GM19023 (cell line): ENCODE data around the gene AKR1C8.
"Not testable (repeated sequence)": the region's sequence is repeated elsewhere in the genome, so short reads cannot be mapped to it uniquely, and the experiment has no call there.

Source experiments
- ATAC-seq: cut with Tn5 transposase; IDR thresholded peaks from one replicate; pipeline ENCODE4 v1.9.1; 2021; ENCODE audit warnings: mild to moderate bottlenecking, moderate library complexity; ENCODE audit not compliant: unreplicated experiment

AKR1C8 gene

GRCh38 chr10:5184987-5185775 is at the start of gene AKR1C8:
Gene AKR1C8 (minus strand): TSS chr10:5185150. CDS start chr10:5185104, 46 bp downstream.
- ATAC-seq, result no peak

- no peak for ATAC-seq
These were observed 49.3 kb upstream of the AKR1C8 start for GRCh38 chr10:5234106-5234860.

GRCh38 chr10:5233324-5233723 is 48.4 kb upstream of the AKR1C8 start:
- no peak for ATAC-seq

- no peak for ATAC-seq
These were observed 44.1 kb upstream of the AKR1C8 start for GRCh38 chr10:5229019-5229418.

- ATAC-seq, result not testable (repeated sequence)
These were observed 38.0 kb upstream of the AKR1C8 start for GRCh38 chr10:5222942-5223341.

GRCh38 chr10:5219262-5219661 is 34.3 kb upstream of the AKR1C8 start:
- ATAC-seq, result no peak

- no peak for ATAC-seq
These were observed 31.9 kb upstream of the AKR1C8 start for GRCh38 chr10:5216801-5217200.

- ATAC-seq, result no peak
These were observed 27.0 kb upstream of the AKR1C8 start for GRCh38 chr10:5211696-5212536.

GRCh38 chr10:5210261-5210660 is 25.3 kb upstream of the AKR1C8 start:
- not testable (repeated sequence) for ATAC-seq

- not testable (repeated sequence) for ATAC-seq
These were observed 24.8 kb upstream of the AKR1C8 start for GRCh38 chr10:5209776-5210175.

- ATAC-seq, result no peak
These were observed 21.8 kb upstream of the AKR1C8 start for GRCh38 chr10:5206799-5207198.

- ATAC-seq, result no peak
These were observed 14.4 kb upstream of the AKR1C8 start for GRCh38 chr10:5199398-5199797.

GRCh38 chr10:5198386-5198785 is 13.4 kb upstream of the AKR1C8 start:
- no peak for ATAC-seq

GRCh38 chr10:5196702-5197113 is 11.8 kb upstream of the AKR1C8 start, which contains the start of gene AKR1C4:
Gene AKR1C4 (plus strand): TSS chr10:5196837. CDS start chr10:5196868, 31 bp downstream.
- ATAC-seq, result no peak

- ATAC-seq, result no peak
These were observed 10.9 kb upstream of the AKR1C8 start for GRCh38 chr10:5195727-5196374.

GRCh38 chr10:5194431-5194830 is 9.5 kb upstream of the AKR1C8 start:
- no peak for ATAC-seq

- ATAC-seq, result no peak
These were observed 3.4 kb upstream of the AKR1C8 start for GRCh38 chr10:5188358-5188757.

- no peak for ATAC-seq
These were observed 2.9 kb upstream of the AKR1C8 start for GRCh38 chr10:5187867-5188266.

GRCh38 chr10:5183923-5184322 is 1.0 kb downstream of the AKR1C8 start:
- ATAC-seq, result no peak

- ATAC-seq, result not testable (repeated sequence)
These were observed 4.4 kb downstream of the AKR1C8 start for GRCh38 chr10:5180503-5180902.

- ATAC-seq, result not testable (repeated sequence)
These were observed 9.4 kb downstream of the AKR1C8 start for GRCh38 chr10:5175581-5175980.
